ENCODE results near the gene CADM2. TPM values are rescaled to one million over a fixed set of nuclear protein-coding genes. Genes with fewer than 3 reads are reported as not detected.

Gene CADM2
- polyA plus RNA-seq, 1 donor from 2014 or later, result 4.5 TPM

DNA sequence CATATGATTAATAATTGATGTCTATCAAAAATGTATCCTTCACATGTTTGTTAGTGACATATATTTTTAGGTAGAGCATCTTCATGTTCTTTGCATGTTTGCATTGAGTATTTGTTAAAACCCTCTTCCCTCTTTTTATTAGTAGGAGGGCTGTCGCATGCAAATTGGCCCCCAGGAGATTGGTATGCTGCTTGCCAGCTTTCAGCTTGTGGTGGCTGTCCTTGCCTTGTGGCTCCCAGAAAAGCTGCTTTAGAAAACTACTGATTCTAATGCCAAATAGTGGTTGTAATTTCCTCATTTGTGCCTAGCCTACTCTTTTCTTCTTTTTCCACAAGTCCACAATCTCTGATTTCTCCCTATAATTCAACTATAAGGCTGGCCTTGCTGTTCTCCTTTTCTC, 1145.4 kb downstream of the CADM2 start:
- H3K9ac ChIP-seq (ENCODE audit: low read length), result no peak overlapping the region
- H3K27me3 ChIP-seq (ENCODE audit: insufficient read depth, low read depth, low read length), result no peaks in the 10 kb centered on the region
- H3K9me3 ChIP-seq (ENCODE audit: low read length), result no peaks in the 10 kb centered on the region
- H2AFZ ChIP-seq (ENCODE audit: low read depth, low read length), result no peak overlapping the region
- no peak for TF ChIP-seq RAD21 (conservative IDR thresholded peaks at IDR 0.05)
- TF ChIP-seq EZH2 (IDR thresholded peaks at IDR 0.05; ENCODE audit: borderline replicate concordance, insufficient read depth, low read length, poor library complexity, severe bottlenecking), result no peak
- no peak for TF ChIP-seq REST (IDR thresholded peaks at IDR 0.05; ENCODE audit: borderline replicate concordance)
- TF ChIP-seq SMC3 (conservative IDR thresholded peaks at IDR 0.05; ENCODE audit: poor library complexity), result no peak
- TF ChIP-seq, protein P1, sequence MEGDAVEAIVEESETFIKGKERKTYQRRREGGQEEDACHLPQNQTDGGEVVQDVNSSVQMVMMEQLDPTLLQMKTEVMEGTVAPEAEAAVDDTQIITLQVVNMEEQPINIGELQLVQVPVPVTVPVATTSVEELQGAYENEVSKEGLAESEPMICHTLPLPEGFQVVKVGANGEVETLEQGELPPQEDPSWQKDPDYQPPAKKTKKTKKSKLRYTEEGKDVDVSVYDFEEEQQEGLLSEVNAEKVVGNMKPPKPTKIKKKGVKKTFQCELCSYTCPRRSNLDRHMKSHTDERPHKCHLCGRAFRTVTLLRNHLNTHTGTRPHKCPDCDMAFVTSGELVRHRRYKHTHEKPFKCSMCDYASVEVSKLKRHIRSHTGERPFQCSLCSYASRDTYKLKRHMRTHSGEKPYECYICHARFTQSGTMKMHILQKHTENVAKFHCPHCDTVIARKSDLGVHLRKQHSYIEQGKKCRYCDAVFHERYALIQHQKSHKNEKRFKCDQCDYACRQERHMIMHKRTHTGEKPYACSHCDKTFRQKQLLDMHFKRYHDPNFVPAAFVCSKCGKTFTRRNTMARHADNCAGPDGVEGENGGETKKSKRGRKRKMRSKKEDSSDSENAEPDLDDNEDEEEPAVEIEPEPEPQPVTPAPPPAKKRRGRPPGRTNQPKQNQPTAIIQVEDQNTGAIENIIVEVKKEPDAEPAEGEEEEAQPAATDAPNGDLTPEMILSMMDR (IDR thresholded peaks at IDR 0.05; ENCODE audit: poor library complexity, severe bottlenecking), result no peak
- TF ChIP-seq POLR2AphosphoS5 (IDR thresholded peaks at IDR 0.05), result no peak
- TF ChIP-seq TAF1 (IDR thresholded peaks at IDR 0.05; ENCODE audit: low read depth), result no peak
- no peak for TF ChIP-seq EP300 (conservative IDR thresholded peaks at IDR 0.05; ENCODE audit: poor library complexity, severe bottlenecking)
- no peak for TF ChIP-seq MXI1 (conservative IDR thresholded peaks at IDR 0.05; ENCODE audit: poor library complexity, severe bottlenecking)
- no peak overlapping the region for H3K27ac ChIP-seq (ENCODE audit: low read length)
- H3K36me3 ChIP-seq (ENCODE audit: insufficient read depth, low read length), result no peaks in the 10 kb centered on the region
- H3K4me3 ChIP-seq (ENCODE audit: low read length), result no peak overlapping the region
- H3K9me2 ChIP-seq (ENCODE audit: insufficient read depth, low read length), result no peaks in the 10 kb centered on the region
- no peaks in the 10 kb centered on the region for H3K79me2 ChIP-seq (replicated peaks; ENCODE audit: insufficient read depth, low read length)
- no peak overlapping the region for H3K4me2 ChIP-seq (ENCODE audit: low read length)
- H3F3A ChIP-seq (ENCODE audit: insufficient read depth, low read length, poor library complexity, severe bottlenecking), result no peaks in the 10 kb centered on the region
- no peaks in the 10 kb centered on the region for H4K20me1 ChIP-seq (ENCODE audit: insufficient read depth)

DNA sequence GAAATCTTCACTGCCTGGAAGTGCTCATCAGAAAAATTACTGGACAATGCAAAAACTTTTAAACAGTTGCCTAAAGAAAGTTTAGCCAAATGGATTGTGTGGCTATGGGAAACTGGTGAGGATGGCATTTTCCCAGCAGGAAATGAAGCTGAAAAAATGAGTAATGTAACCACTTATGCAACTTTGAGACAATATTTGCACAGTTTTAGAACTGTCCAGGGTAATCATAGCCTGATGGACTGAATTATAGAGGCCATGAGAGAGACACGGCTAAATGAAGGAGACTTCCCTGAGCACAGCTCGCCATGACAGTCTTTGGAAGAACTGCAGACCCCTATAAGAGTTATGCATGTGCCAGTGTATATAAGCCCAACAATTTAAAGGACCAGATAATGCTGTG, 1150.6 kb downstream of the CADM2 start:
- no peaks in the 10 kb centered on the region for H3K27me3 ChIP-seq (ENCODE audit: insufficient read depth, low read depth, low read length)
- H3K4me3 ChIP-seq (ENCODE audit: low read length), result no peak overlapping the region
- H4K20me1 ChIP-seq (ENCODE audit: insufficient read depth), result no peaks in the 10 kb centered on the region
- H3K27ac ChIP-seq (ENCODE audit: low read length), result no peak overlapping the region
- no peaks in the 10 kb centered on the region for H3K79me2 ChIP-seq (replicated peaks; ENCODE audit: insufficient read depth, low read length)
- H3K9me3 ChIP-seq (ENCODE audit: low read length), result no peaks in the 10 kb centered on the region
- no peaks in the 10 kb centered on the region for H3K36me3 ChIP-seq (ENCODE audit: insufficient read depth, low read length)
- TF ChIP-seq, protein P1 (IDR thresholded peaks at IDR 0.05; ENCODE audit: poor library complexity, severe bottlenecking), result no peak
- TF ChIP-seq POLR2AphosphoS5 (IDR thresholded peaks at IDR 0.05), result no peak
- TF ChIP-seq RAD21 (conservative IDR thresholded peaks at IDR 0.05), result no peak
- TF ChIP-seq MXI1 (conservative IDR thresholded peaks at IDR 0.05; ENCODE audit: poor library complexity, severe bottlenecking), result no peak
- no peak for TF ChIP-seq REST (IDR thresholded peaks at IDR 0.05; ENCODE audit: borderline replicate concordance)
- no peak for TF ChIP-seq TAF1 (IDR thresholded peaks at IDR 0.05; ENCODE audit: low read depth)
- TF ChIP-seq EZH2 (IDR thresholded peaks at IDR 0.05; ENCODE audit: borderline replicate concordance, insufficient read depth, low read length, poor library complexity, severe bottlenecking), result no peak
- TF ChIP-seq EP300 (conservative IDR thresholded peaks at IDR 0.05; ENCODE audit: poor library complexity, severe bottlenecking), result no peak
- no peak for TF ChIP-seq SMC3 (conservative IDR thresholded peaks at IDR 0.05; ENCODE audit: poor library complexity)
- H3K9me2 ChIP-seq (ENCODE audit: insufficient read depth, low read length), result no peaks in the 10 kb centered on the region
- H3K4me2 ChIP-seq (ENCODE audit: low read length), result no peak overlapping the region
- no peak overlapping the region for H3K9ac ChIP-seq (ENCODE audit: low read length)
- no peaks in the 10 kb centered on the region for H3F3A ChIP-seq (ENCODE audit: insufficient read depth, low read length, poor library complexity, severe bottlenecking)
- no peak overlapping the region for H2AFZ ChIP-seq (ENCODE audit: low read depth, low read length)

Data from neural cell (in vitro differentiated cells).